HepG2 (cell line): ENCODE measurements around the gene UBTF. TPM values are rescaled to one million over a fixed set of nuclear protein-coding genes. Genes with fewer than 3 reads are reported as not detected.

Experiments
- ATF7-NPFF ChIP-seq: sonication (generic); formaldehyde crosslinking; IDR thresholded peaks from 2 replicates; pipeline ENCODE4 v1.8.1; 2023; ENCODE audit warnings: mild to moderate bottlenecking, low read depth, missing genetic modification reagents, moderate library complexity
- GABPB1 ChIP-seq: IDR thresholded peaks from 2 replicates; pipeline ENCODE4 v1.6.1; 2016; ENCODE audit warnings: mild to moderate bottlenecking, missing genetic modification reagents, moderate library complexity, missing compliant biosample characterization
- HES4 ChIP-seq: sonication (generic); formaldehyde crosslinking; IDR thresholded peaks from 2 replicates; pipeline ENCODE4 v1.9.0; 2021; ENCODE audit warnings: mild to moderate bottlenecking, missing genetic modification reagents, borderline replicate concordance
- HNRNPLL ChIP-seq: fragments of 200-400 bp; formaldehyde crosslinking; IDR thresholded peaks from 2 replicates; pipeline ENCODE4 v1.6.1; 2017; ENCODE audit warnings: mild to moderate bottlenecking, low read depth, low read length; ENCODE audit not compliant: poor library complexity, severe bottlenecking
- KAT7 ChIP-seq: IDR thresholded peaks from 2 replicates; pipeline ENCODE4 v1.6.1; 2018; ENCODE audit warnings: borderline replicate concordance, missing compliant biosample characterization
- KDM5B ChIP-seq: sonication (generic); formaldehyde crosslinking; IDR thresholded peaks from 2 replicates; pipeline ENCODE4 v1.4.0; 2020; ENCODE audit warnings: missing genetic modification reagents, mild to moderate bottlenecking, borderline replicate concordance
- KLF6 ChIP-seq: IDR thresholded peaks from 2 replicates; pipeline ENCODE4 v1.8.0; 2016; ENCODE audit warnings: missing biosample characterization, missing genetic modification reagents
- MXD4 ChIP-seq: IDR thresholded peaks from 2 replicates; pipeline ENCODE4 v1.6.1; 2016; ENCODE audit warnings: mild to moderate bottlenecking, missing biosample characterization, missing genetic modification reagents
- RBFOX2 ChIP-seq: fragments of 200-400 bp; formaldehyde crosslinking; IDR thresholded peaks from 2 replicates; pipeline ENCODE4 v1.6.1; 2017; ENCODE audit warnings: low read depth, mild to moderate bottlenecking, low read length
- RBM22 ChIP-seq: fragments of 200-400 bp; formaldehyde crosslinking; optimal IDR thresholded peaks from 2 replicates; pipeline ENCODE3; 2017; ENCODE audit warnings: mild to moderate bottlenecking, low read length, moderate library complexity
- RXRA ChIP-seq: sonication (generic); formaldehyde crosslinking; IDR thresholded peaks from 2 replicates; pipeline ENCODE4 v1.5.1; 2020; ENCODE audit warnings: missing genetic modification reagents
- SOX6 ChIP-seq, 2 experiments: fragments of 450-650 bp in 1 of 2; sonication (generic) in 1 of 2; formaldehyde crosslinking in 1 of 2; IDR thresholded peaks; 2 replicates each; pipeline versions ENCODE4 v1.4.0 to v1.6.1; 2017 to 2020; ENCODE audit warnings: antibody characterized with exemption in 1 of 2, mild to moderate bottlenecking in 1 of 2, missing genetic modification reagents in 1 of 2
- ZFP36 ChIP-seq: fragments of 150-350 bp; IDR thresholded peaks from 2 replicates; pipeline ENCODE4 v1.6.1; 2018; ENCODE audit warnings: borderline replicate concordance, low read length, low read depth; ENCODE audit not compliant: partially characterized antibody
- ZNF205 ChIP-seq: IDR thresholded peaks from 2 replicates; pipeline ENCODE4 v1.6.1; 2018; ENCODE audit warnings: missing biosample characterization, missing genetic modification reagents
- ZNF746 ChIP-seq: sonication (generic); formaldehyde crosslinking; IDR thresholded peaks from 2 replicates; pipeline ENCODE4 v1.8.0; 2022; ENCODE audit warnings: mild to moderate bottlenecking, missing genetic modification reagents
- ZSCAN20 ChIP-seq: sonication (generic); formaldehyde crosslinking; IDR thresholded peaks from 2 replicates; pipeline ENCODE4 v1.4.0; 2020; ENCODE audit warnings: missing genetic modification reagents, mild to moderate bottlenecking, borderline replicate concordance
- polyA plus RNA-seq, 8 experiments: library from polyadenylated mRNA; depleted of rRNA in 3 of 8; stranded (reverse) in 7 of 8; unstranded in 1 of 8; fragments of >200 nt; fragmentation: Illumina TruSeq in 4 of 8; extraction: Trizol in 4 of 8; gene quantifications; 2 replicates each; pipeline versions ENCODE4 v1.2.1 to v1.2.3, GENCODE V29; 2011 to 2016; ENCODE audit warnings: low read depth in 4 of 8, missing spikeins in 1 of 8, mixed read lengths in 1 of 8; ENCODE audit not compliant: insufficient read depth in 1 of 8
- total RNA-seq, 5 experiments: library from RNA; depleted of rRNA; stranded (reverse); fragments of >200 nt; fragmentation: Illumina TruSeq; extraction: Trizol; gene quantifications; 2 replicates each; pipeline ENCODE4 v1.2.3, GENCODE V29; 2016; ENCODE audit warnings: low read depth in 1 of 5
- TF ChIP-seq, protein P1 (sequence below): sonication (generic); formaldehyde crosslinking; IDR thresholded peaks from 2 replicates; pipeline ENCODE4 v1.4.0; 2020; ENCODE audit warnings: missing genetic modification reagents, borderline replicate concordance
- TF ChIP-seq, protein P2 (sequence below): IDR thresholded peaks from 2 replicates; pipeline ENCODE4 v1.6.1; 2016; ENCODE audit warnings: mild to moderate bottlenecking, missing biosample characterization, missing genetic modification reagents
- TF ChIP-seq, protein P3 (sequence below): IDR thresholded peaks from 2 replicates; pipeline ENCODE4 v1.6.1; 2016; ENCODE audit warnings: low read depth, control low read depth

The UBTF gene
- total and polyA plus RNA-seq, 2 of the 13 experiments (the other 11 are each of a cell fraction or from before 2014, with no cell fraction given) = 15.2 to 60.9 TPM

DNA sequence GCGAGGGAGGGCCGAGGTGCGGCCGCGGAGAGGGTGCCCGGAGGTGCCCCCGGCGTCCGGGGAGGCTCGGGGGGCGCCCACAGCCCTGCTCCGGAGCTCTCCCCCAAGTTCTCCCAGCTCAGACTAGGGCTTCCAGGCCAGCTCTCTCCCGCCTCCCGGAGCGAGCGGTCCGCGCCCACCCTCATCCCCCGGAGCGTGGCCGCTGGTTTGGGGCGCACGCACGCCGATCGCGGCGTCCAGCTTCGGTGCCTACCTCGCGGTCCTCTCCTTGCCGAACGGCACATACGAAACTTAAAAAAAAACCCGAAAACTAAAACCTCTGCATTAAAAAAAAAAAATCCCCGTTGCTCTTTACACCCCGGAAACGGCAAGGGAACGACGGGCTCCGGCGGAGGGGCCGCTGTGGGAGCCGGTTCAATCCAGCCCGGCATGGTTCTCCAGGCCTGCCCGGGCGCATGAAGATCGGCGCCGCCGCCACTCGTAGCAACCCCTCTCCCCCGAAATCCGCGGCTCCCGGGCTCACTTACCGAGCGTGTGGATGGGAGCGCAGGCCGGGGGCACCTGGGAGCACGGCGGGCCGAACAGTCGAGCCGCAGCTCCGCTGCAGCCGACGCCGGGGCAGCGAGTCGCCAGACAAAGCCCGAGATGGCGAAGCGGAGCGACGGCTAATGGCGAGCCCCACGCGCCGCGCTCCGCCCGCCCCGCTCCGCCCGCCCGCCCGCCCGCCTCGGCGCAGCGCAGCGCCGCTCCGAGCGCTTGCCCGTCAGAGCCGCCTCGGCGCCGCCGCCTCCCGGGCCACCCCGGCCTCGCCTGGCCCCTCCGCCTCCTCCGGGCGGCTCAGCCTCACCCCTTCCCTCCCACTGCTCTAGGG is 973 bp upstream of the UBTF start (continued):
- TF ChIP-seq, protein P1, sequence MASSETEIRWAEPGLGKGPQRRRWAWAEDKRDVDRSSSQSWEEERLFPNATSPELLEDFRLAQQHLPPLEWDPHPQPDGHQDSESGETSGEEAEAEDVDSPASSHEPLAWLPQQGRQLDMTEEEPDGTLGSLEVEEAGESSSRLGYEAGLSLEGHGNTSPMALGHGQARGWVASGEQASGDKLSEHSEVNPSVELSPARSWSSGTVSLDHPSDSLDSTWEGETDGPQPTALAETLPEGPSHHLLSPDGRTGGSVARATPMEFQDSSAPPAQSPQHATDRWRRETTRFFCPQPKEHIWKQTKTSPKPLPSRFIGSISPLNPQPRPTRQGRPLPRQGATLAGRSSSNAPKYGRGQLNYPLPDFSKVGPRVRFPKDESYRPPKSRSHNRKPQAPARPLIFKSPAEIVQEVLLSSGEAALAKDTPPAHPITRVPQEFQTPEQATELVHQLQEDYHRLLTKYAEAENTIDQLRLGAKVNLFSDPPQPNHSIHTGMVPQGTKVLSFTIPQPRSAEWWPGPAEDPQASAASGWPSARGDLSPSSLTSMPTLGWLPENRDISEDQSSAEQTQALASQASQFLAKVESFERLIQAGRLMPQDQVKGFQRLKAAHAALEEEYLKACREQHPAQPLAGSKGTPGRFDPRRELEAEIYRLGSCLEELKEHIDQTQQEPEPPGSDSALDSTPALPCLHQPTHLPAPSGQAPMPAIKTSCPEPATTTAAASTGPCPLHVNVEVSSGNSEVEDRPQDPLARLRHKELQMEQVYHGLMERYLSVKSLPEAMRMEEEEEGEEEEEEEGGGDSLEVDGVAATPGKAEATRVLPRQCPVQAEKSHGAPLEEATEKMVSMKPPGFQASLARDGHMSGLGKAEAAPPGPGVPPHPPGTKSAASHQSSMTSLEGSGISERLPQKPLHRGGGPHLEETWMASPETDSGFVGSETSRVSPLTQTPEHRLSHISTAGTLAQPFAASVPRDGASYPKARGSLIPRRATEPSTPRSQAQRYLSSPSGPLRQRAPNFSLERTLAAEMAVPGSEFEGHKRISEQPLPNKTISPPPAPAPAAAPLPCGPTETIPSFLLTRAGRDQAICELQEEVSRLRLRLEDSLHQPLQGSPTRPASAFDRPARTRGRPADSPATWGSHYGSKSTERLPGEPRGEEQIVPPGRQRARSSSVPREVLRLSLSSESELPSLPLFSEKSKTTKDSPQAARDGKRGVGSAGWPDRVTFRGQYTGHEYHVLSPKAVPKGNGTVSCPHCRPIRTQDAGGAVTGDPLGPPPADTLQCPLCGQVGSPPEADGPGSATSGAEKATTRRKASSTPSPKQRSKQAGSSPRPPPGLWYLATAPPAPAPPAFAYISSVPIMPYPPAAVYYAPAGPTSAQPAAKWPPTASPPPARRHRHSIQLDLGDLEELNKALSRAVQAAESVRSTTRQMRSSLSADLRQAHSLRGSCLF (CRISPR knock-in tag) = 0 out of 2 replicates have a peak, but pooled peaks have one; percentile 30
- TF ChIP-seq SOX6 (IDR thresholded peaks at IDR 0.05) (no peak), SOX6 (CRISPR knock-in tag; IDR thresholded peaks at IDR 0.05) (no peak), ZNF205 (peak; percentile 54; the same call in 1 of the 2 replicates), RBFOX2 (peak; percentile 80), HNRNPLL (peak; percentile 35), ZFP36 (no peak), KLF6 (CRISPR knock-in tag) (peak; percentile 21; the same call in 1 of the 2 replicates), KAT7 (CRISPR knock-in tag) (peak; percentile 53; the same call in 1 of the 2 replicates), RXRA (CRISPR knock-in tag) (no peak; the same call in 1 of the 2 replicates), ATF7-NPFF (CRISPR knock-in tag) (peak; percentile 38; the same call in 1 of the 2 replicates), ZNF746 (CRISPR knock-in tag) (peak; percentile 41; the same call in 1 of the 2 replicates), ZSCAN20 (CRISPR knock-in tag) (peak; percentile 88; the same call in 1 of the 2 replicates), MXD4 (CRISPR knock-in tag) (0 out of 2 replicates have a peak, but pooled peaks have one; percentile 36), HES4 (peak; percentile 88; the same call in 1 of the 2 replicates), KDM5B (CRISPR knock-in tag) (peak; percentile 86), RBM22 (no peak), GABPB1 (CRISPR knock-in tag) (peak; percentile 73; the same call in 1 of the 2 replicates)
- TF ChIP-seq, protein P2, sequence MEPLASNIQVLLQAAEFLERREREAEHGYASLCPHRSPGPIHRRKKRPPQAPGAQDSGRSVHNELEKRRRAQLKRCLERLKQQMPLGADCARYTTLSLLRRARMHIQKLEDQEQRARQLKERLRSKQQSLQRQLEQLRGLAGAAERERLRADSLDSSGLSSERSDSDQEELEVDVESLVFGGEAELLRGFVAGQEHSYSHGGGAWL (CRISPR knock-in tag) = peak; percentile 60
- TF ChIP-seq, protein P3, sequence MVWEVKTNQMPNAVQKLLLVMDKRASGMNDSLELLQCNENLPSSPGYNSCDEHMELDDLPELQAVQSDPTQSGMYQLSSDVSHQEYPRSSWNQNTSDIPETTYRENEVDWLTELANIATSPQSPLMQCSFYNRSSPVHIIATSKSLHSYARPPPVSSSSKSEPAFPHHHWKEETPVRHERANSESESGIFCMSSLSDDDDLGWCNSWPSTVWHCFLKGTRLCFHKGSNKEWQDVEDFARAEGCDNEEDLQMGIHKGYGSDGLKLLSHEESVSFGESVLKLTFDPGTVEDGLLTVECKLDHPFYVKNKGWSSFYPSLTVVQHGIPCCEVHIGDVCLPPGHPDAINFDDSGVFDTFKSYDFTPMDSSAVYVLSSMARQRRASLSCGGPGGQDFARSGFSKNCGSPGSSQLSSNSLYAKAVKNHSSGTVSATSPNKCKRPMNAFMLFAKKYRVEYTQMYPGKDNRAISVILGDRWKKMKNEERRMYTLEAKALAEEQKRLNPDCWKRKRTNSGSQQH (CRISPR knock-in tag) = 0 out of 2 replicates have a peak, but pooled peaks have one; percentile 73
